Kidney epithelial cell (primary cell): Measurements from ENCODE around the gene PTPRS. TPM values are rescaled to one million over a fixed set of nuclear protein-coding genes. Genes with fewer than 3 reads are reported as not detected.

ENCODE experiments used
- DNase-seq: peaks from one replicate; pipeline ENCODE4 v3.0.0-alpha.2; 2010; ENCODE audit warnings: low read depth
- H3K27me3 ChIP-seq: 2 replicates; pipeline ENCODE4 v1.6.0; 2011; ENCODE audit warnings: low read length; ENCODE audit not compliant: control insufficient read depth, insufficient read depth
- H3K36me3 ChIP-seq: 2 replicates; pipeline ENCODE4 v1.5.1; 2011; ENCODE audit warnings: low read length; ENCODE audit not compliant: control insufficient read depth, insufficient read depth
- H3K4me3 ChIP-seq: 2 replicates; pipeline ENCODE4 v1.5.1; 2011; ENCODE audit warnings: low read depth, mild to moderate bottlenecking, control low read depth, low read length
- total RNA-seq: library from RNA; depleted of rRNA; stranded (reverse); fragments of >200 nt; gene quantifications from 2 replicates; pipeline ENCODE4 v1.2.3, GENCODE V29; 2015
- TF ChIP-seq, protein P1 (sequence below): IDR thresholded peaks from 2 replicates; pipeline ENCODE4 v1.5.1; 2011; ENCODE audit warnings: mild to moderate bottlenecking, moderate library complexity, low read length, control low read depth, inconsistent platforms; ENCODE audit not compliant: insufficient read depth, poor library complexity, severe bottlenecking

Gene PTPRS
- total RNA-seq, 1 donor from 2014 or later = 58.2 TPM

DNA sequence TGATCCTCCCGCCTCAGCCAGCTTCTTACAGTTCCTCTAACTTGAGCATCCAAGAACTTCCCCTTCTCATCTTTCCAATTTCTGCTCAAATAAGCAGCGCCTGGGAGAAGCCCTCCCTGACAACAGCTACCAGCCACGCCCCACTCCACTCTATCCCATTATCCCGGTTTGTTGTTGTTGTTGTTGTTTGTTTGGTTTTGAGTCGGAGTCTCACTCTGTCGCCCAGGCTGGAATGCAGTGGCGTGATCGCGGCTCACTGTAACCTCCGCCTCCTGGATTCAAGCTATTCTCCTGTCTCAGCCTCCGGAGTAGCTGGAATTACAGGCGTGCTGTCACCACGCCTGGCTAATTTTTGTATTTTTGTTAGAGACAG is 822 bp upstream of the PTPRS start:
- H3K27me3 ChIP-seq = peaks cover 36% of the 10 kb centered on the region
- TF ChIP-seq, protein P1, sequence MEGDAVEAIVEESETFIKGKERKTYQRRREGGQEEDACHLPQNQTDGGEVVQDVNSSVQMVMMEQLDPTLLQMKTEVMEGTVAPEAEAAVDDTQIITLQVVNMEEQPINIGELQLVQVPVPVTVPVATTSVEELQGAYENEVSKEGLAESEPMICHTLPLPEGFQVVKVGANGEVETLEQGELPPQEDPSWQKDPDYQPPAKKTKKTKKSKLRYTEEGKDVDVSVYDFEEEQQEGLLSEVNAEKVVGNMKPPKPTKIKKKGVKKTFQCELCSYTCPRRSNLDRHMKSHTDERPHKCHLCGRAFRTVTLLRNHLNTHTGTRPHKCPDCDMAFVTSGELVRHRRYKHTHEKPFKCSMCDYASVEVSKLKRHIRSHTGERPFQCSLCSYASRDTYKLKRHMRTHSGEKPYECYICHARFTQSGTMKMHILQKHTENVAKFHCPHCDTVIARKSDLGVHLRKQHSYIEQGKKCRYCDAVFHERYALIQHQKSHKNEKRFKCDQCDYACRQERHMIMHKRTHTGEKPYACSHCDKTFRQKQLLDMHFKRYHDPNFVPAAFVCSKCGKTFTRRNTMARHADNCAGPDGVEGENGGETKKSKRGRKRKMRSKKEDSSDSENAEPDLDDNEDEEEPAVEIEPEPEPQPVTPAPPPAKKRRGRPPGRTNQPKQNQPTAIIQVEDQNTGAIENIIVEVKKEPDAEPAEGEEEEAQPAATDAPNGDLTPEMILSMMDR = no peak
- no peak for DNase-seq

DNA sequence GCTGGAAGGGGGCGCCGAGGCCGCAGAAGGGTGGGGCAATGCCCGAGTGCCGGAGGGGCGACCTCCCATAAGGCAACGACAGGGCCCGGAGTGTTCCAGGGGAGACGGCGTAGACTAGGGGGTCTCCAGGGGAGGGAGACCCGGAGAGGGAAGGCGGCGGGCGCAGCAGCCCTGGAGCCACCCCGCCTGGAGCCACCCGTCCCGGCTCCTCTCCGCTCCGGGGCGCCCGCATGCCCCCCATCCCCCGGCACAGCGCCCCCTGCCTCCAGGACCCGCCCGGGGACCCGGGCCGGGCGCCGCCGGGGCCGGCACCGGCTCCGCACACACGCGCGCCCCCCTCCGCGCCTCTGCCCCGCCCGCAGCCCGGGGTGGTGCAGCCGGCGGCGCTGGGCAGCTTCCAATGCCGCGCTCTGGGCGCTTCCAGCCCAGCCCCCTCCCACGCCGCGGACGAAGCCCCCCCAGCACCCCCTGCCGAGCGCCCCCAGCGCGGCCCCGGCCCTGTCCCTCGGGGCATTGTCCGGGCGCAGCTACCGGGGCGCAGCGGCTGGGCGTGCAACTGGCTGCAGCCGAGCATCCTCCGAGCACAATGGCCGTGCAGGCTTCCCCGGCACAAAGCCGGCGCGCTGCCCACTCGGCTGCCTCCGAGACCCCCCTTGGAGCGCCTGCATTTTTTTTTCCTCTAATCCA is 519 bp downstream of the PTPRS start:
- TF ChIP-seq, protein P1 = no peak
- peaks cover 45% of the 10 kb centered on the region for H3K27me3 ChIP-seq
- no peak for DNase-seq

More for the DNA sequence above, 822 bp upstream of the PTPRS start:
- H3K4me3 ChIP-seq = no peak overlapping the region
- no peaks in the 10 kb centered on the region for H3K36me3 ChIP-seq

DNA sequence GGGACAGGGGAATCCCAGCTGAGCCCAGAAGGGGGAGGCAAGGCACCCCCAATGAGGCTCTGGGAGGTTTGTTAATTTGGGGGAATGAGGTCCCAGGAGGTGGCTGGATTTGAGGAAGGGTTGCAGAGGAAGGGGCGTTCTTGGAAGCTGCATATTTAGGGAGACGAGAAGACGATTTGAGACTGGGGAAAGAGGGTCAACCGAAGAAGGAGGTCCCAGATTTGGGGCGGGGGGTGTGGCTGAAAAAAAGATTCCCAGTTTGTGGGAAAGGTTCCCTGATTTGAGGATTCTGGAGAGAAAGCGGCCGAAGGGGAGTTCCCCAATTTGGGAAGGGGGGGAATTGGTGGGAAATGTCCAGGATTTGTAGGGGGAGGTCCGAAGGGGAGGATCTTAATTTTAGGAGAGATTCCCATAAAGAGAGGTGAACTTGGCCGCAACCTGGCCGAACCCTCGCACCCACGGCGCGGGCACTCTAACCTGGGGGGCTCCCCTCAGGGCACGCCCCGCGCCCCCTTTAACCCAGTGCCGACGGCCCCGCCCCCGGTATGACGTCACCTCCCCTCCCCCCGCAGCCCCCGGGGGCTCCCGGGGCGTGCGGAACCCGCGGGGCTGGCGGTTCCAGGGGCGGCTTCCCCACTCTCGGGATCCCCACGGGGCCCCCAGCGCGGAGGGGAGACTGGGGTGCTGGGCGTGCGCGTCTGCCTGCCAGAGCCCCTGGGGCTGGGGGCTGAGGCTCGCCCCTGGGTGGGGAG is 1.2 kb downstream of the PTPRS start:
- DNase-seq = no peak
- TF ChIP-seq, protein P1 = no peak
- Histone ChIP-seq H3K36me3 (no peaks in the 10 kb centered on the region), H3K4me3 (peak overlapping the region; percentile 56), H3K27me3 (peaks cover 52% of the 10 kb centered on the region)

More for the DNA sequence above, 519 bp downstream of the PTPRS start:
- peak overlapping the region; percentile 56 for H3K4me3 ChIP-seq
- no peaks in the 10 kb centered on the region for H3K36me3 ChIP-seq

DNA sequence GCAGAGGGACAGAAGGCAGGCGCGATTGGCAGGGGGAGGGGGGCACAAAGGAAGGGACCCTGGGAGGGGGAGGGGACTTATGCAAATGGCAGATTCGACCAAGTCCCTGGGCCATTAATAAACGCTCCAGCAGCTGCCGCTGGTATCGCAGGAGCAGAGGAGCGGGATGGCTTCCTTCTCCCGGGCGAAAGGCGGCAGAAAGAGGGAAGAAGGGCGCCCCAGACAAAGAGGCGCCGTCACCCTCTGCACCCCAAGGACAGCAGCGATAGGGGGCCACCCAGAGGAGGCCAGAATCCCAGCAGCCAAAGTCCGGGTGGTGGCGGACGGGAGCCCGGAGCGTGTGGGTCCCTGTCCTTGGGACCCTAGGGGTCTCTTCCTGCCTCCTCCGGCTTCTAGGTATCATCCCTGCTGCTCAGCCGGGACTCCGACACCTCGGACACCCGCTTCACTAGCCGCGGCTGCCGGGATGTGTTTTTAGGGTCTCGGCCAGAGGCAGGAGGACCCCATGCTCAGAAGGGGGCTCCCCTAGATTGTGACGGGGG is 1.9 kb downstream of the PTPRS start:
- Histone ChIP-seq H3K27me3 (peaks cover 54% of the 10 kb centered on the region), H3K36me3 (no peaks in the 10 kb centered on the region), H3K4me3 (no peak overlapping the region)
- DNase-seq = no peak
- TF ChIP-seq, protein P1 = no peak

DNA sequence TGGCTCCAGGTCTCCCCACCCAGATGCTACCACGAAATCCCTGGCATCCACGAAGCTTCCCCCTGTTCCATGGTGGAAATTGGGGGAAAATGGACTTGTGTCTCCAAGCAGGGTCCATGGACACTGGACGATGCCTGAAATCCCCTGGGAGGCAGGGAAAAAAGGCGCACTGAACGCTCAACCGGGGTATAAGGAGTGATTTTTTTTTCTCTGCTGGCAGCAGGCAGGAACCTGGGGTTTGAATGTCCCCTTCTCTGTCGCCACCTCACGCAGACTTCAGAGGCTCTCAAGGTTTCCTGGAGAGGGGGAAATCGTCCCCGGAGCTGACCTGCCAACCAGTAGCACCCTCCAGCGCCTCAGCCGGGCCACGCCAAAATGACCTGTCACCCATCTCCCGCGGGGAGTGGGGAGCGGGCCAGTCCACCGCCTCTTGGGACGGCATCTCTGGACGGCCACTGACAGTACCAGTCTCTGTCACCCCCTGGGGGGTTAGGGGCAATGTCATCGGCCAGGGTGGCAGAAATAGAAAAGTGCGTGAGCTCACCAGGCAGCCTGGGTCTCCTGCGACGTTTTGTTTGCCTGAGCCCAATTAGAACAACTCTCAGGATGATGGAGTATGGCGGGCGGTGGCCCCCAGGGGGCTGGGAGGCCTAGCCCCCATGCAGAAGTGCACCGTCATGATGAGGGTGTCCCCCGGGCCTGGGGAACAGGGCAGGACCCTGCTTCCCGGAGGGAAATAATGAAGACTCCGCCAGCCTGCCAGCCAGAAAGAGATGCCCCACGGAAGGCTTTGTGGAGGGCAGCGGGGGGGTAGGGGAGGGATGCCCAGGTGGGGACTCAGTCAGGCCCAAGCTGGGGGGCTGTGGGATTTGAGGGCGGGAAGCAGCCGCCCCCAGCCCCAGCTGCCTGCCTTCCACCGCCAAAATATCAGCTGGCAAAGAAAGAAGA is 2.6 kb downstream of the PTPRS start:
- H3K4me3 ChIP-seq = no peak overlapping the region
- H3K36me3 ChIP-seq = no peaks in the 10 kb centered on the region
- TF ChIP-seq, protein P1 = no peak
- DNase-seq = no peak
- peaks cover 54% of the 10 kb centered on the region for H3K27me3 ChIP-seq
